BLaER1 treated with 17β-estradiol and CSF1 and Interleukin-3, amounts not matched to agents 10 nM and 100 nM (cell line): ENCODE measurements around the gene IL1RAPL2.

ENCODE experiments used
- H3K27ac ChIP-seq, 11 experiments: shearing (Covaris generic); formaldehyde crosslinking; 2 replicates each; pipeline ENCODE4 v1.8.1; 2022
- H3K27me3 ChIP-seq, 11 experiments: shearing (Covaris generic); formaldehyde crosslinking; 2 replicates each; pipeline ENCODE4 v1.8.1; 2022
- H3K36me3 ChIP-seq, 11 experiments: shearing (Covaris generic); formaldehyde crosslinking; 2 replicates each; pipeline ENCODE4 v1.8.1; 2022
- H3K4me1 ChIP-seq, 10 experiments: shearing (Covaris generic); formaldehyde crosslinking; 2 replicates each; pipeline ENCODE4 v1.8.1; 2022
- H3K4me2 ChIP-seq, 11 experiments: shearing (Covaris generic); formaldehyde crosslinking; 2 replicates each; pipeline ENCODE4 v1.8.1; 2022
- H3K4me3 ChIP-seq, 10 experiments: shearing (Covaris generic); formaldehyde crosslinking; 2 replicates each; pipeline ENCODE4 v1.8.1; 2022
- H3K9ac ChIP-seq, 11 experiments: shearing (Covaris generic); formaldehyde crosslinking; 2 replicates each; pipeline ENCODE4 v1.8.1; 2022
- H3K9me3 ChIP-seq, 11 experiments: shearing (Covaris generic); formaldehyde crosslinking; replicated peaks in 1 of 11; 2 replicates each; pipeline ENCODE4 v1.8.1; 2022
- H4K20me1 ChIP-seq, 11 experiments: shearing (Covaris generic); formaldehyde crosslinking; 2 replicates each; pipeline ENCODE4 v1.8.1; 2022
- Cebpa-rat ChIP-seq, 11 experiments: shearing (Covaris generic); IDR thresholded peaks; 2 replicates each; pipeline ENCODE4 v1.8.1; 2022

Gene IL1RAPL2

DNA sequence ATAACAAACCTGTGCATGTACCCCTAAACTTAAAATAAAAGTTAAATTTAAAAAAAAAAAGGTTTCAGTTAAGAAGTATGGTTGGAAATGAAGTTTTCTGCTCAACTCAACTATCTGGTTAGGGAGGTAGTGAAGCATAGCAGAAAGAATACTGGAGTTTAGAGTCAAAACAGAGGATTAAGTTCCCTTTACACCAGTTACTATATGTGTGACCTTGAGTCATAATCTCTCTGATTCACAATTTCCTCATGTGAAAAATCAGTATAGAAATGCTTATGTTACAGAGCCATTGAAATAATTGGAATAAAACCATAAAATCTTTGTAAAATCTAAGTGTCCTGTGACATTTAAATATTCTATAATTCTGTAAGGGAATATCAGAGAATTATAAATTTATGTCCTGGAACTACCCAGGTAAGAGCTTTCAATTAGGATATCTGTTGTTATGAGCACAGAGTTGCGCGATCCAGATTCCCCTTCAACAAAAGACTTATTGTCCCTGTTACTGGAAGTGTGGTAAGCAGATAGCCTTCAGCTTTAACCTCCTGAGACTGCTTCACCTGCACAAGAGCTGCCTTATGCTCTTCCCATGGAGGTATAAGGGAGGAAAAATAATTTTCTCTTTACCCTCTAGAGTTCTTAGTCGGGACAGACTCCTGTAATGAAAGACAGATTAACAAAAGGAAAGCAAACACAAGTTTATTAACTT lies 1052.5 kb downstream of the IL1RAPL2 start:
- Histone ChIP-seq H3K27ac (no peak overlapping the region), H3K4me3 (no peak overlapping the region), H3K27me3 (peaks cover 0 to 4% (median 0%) of the 10 kb centered on the region in 11 experiments; a peak in 5 of 22 replicates), H4K20me1 (no peaks in the 10 kb centered on the region), H3K9me3 (0 out of 22 replicates have a peak, but pooled peaks cover 0 to under 1% (median 0%) of the 10 kb centered on the region in 11 experiments), H3K9ac (no peak overlapping the region), H3K4me1 (no peaks in the 10 kb centered on the region), H3K4me2 (no peak overlapping the region), H3K36me3 (no peaks in the 10 kb centered on the region)
- no peak for TF ChIP-seq Cebpa-rat (IDR thresholded peaks at IDR 0.05)

DNA sequence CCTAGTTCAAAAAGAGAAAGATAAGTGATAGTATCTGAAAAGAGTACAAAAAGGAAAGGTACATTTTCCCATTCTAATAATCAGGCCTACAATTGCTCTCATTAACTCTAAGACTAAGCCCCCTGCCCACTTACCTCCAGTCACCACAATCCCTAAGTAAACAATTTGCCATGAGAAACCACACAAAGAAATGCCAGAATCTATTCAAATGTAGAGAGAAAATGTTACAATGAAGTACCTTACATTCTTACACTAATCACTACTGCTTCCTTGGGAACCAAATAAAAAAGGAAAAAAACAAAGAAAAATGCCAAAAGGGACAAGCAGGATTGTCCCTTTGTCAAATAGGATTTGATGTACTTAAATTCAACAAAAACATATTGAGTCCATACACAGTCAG lies 1068.2 kb downstream of the IL1RAPL2 start:
- no peak overlapping the region for H3K4me2 ChIP-seq
- no peak overlapping the region for H3K4me3 ChIP-seq
- H3K27me3 ChIP-seq, result peaks cover 0 to 50% (median 8%) of the 10 kb centered on the region in 11 experiments; a peak in 9 of 22 replicates
- TF ChIP-seq Cebpa-rat (IDR thresholded peaks at IDR 0.05), result no peak
- no peaks in the 10 kb centered on the region for H4K20me1 ChIP-seq
- no peaks in the 10 kb centered on the region for H3K36me3 ChIP-seq
- no peaks in the 10 kb centered on the region for H3K4me1 ChIP-seq
- H3K27ac ChIP-seq, result no peak overlapping the region
- no peaks in the 10 kb centered on the region for H3K9me3 ChIP-seq
- no peak overlapping the region for H3K9ac ChIP-seq

DNA sequence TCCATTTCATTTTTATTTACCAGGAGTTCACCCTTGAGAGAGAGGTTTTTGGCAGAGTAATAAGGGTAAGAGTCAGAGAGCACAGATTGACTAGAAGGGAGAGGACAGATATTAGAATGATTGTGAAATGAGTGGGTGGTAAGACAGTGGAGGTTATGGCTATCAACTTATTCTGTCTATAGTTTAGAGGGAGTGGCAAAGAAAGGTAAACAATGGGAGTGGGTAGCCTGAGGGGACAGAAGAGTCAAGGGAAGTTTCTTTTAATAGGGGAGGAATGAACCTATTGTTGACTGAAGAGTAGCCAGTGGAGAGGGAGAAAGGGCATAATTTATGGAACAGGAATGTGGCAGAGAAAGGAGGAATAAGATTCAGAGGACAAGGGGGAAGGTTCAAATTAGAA lies 1069.8 kb downstream of the IL1RAPL2 start:
- no peak for TF ChIP-seq Cebpa-rat (IDR thresholded peaks at IDR 0.05)
- Histone ChIP-seq H3K4me2 (no peak overlapping the region), H3K4me3 (no peak overlapping the region)

DNA sequence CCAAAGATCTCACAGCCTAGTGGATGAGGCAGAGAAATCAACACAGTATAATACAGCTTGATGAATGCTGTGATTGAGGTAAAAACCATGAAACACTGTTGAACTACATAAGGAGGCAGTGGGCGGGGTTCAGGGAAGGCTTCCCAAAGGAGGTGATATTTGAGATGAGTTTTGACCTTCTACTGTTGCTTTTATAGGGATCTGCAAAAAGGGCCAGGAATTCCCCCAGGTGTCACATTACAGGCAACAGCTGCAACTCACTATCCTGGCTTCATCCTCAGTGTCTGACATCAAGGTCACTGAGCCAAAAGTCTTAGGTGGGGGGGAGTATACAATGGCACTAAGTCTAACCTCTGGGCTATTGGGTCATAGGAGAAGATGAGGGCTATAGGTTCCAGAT lies 1070.7 kb downstream of the IL1RAPL2 start:
- no peak overlapping the region for H3K9ac ChIP-seq
- peaks cover 0 to 37% (median 8%) of the 10 kb centered on the region in 11 experiments; a peak in 11 of 22 replicates for H3K27me3 ChIP-seq
- TF ChIP-seq Cebpa-rat (IDR thresholded peaks at IDR 0.05), result no peak
- no peaks in the 10 kb centered on the region for H4K20me1 ChIP-seq
- no peak overlapping the region for H3K27ac ChIP-seq
- no peak overlapping the region for H3K4me2 ChIP-seq
- no peaks in the 10 kb centered on the region for H3K9me3 ChIP-seq
- H3K36me3 ChIP-seq, result no peaks in the 10 kb centered on the region
- H3K4me1 ChIP-seq, result no peaks in the 10 kb centered on the region
- no peak overlapping the region for H3K4me3 ChIP-seq

More for the DNA sequence above, 1069.8 kb downstream of the IL1RAPL2 start:
- Histone ChIP-seq H3K9me3 (no peaks in the 10 kb centered on the region), H3K27me3 (peaks cover 0 to 45% (median 8%) of the 10 kb centered on the region in 11 experiments; a peak in 10 of 22 replicates), H3K9ac (no peak overlapping the region), H3K27ac (no peak overlapping the region), H3K4me1 (no peaks in the 10 kb centered on the region), H3K36me3 (no peaks in the 10 kb centered on the region), H4K20me1 (no peaks in the 10 kb centered on the region)

DNA sequence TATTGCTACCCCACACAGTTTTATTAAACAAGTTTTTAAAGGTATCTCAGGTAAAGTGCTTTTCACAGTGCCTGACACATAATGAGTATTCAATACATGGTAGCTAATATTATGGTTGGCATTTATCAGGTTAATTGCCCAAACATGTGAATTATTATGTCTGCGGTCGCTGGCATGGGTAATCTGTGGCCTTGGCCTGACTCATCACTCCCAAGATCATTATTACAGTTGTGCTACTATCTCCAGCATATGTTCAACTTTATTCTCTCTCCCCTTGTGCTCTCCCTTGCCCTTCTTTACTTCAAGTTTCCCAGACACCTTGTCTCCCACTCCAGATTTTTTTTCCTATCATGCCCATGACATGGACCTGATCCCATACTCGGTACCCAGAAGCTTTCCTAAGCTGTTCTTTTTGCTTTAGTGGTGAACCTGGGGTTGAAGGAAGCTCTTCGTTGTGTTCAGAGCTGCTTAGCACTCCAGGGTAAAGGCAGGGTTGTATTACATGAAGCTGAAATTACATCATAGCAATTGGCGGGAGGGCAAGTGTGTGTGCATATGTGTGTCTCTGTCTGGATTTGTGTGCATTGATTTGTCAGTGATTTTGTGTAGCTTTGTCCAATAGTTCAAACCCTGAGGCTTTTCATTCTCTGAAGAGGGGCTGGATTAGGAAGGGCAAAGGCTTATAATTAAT lies 1079.8 kb downstream of the IL1RAPL2 start:
- no peak for TF ChIP-seq Cebpa-rat (IDR thresholded peaks at IDR 0.05)
- no peak overlapping the region for H3K9ac ChIP-seq

DNA sequence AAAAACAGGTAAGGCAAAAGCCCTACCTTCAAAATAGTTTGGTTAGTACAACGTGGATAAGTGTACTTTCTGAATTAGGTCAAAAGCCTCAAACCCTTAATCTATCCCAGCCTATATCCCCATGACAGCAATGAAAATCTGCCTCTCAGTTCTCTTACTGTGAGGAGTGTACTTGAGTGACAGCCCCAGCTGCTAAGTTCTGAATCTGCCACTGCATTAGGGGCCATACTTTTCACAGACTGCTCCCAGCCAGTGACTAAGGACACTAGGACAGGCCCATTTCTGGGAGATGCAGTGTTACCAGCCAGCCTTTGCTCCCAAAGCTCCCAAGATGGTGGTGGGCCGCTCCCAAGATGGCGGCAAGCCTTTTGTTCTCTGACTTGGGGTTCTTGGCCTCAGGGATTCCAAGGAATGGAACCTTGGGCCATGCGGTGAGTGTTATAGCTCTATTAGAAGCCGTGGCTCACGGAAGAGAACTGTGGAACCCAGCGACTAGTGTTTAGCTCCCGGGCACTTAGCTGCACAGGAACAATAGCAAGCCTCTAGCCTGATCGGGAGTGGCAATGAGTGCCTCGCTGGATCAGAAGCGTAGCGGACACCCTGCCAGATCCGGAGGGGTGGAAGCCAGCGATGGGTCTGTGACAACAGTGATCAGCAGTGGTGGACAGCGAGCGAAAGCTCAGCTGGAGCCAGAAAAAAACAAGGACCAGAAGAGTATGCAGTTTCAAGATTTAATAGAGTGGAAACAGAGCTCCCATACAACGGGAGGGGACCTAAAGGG lies 1080.8 kb downstream of the IL1RAPL2 start:
- H3K9ac ChIP-seq, result no peak overlapping the region
- no peaks in the 10 kb centered on the region for H3K36me3 ChIP-seq
- H3K4me1 ChIP-seq, result no peaks in the 10 kb centered on the region
- H3K27ac ChIP-seq, result no peak overlapping the region
- no peak overlapping the region for H3K4me2 ChIP-seq
- H4K20me1 ChIP-seq, result no peaks in the 10 kb centered on the region
- TF ChIP-seq Cebpa-rat (IDR thresholded peaks at IDR 0.05), result no peak
- no peak overlapping the region for H3K4me3 ChIP-seq
- peaks cover 0 to 21% (median 8%) of the 10 kb centered on the region in 11 experiments; a peak in 10 of 22 replicates for H3K27me3 ChIP-seq
- no peaks in the 10 kb centered on the region for H3K9me3 ChIP-seq

More for the DNA sequence above, 1079.8 kb downstream of the IL1RAPL2 start:
- Histone ChIP-seq H3K27me3 (peaks cover 0 to 17% (median 5%) of the 10 kb centered on the region in 11 experiments; a peak in 10 of 22 replicates), H3K4me3 (no peak overlapping the region), H3K4me2 (no peak overlapping the region), H3K4me1 (no peaks in the 10 kb centered on the region), H3K9me3 (no peaks in the 10 kb centered on the region), H3K36me3 (no peaks in the 10 kb centered on the region), H4K20me1 (no peaks in the 10 kb centered on the region), H3K27ac (no peak overlapping the region)

DNA sequence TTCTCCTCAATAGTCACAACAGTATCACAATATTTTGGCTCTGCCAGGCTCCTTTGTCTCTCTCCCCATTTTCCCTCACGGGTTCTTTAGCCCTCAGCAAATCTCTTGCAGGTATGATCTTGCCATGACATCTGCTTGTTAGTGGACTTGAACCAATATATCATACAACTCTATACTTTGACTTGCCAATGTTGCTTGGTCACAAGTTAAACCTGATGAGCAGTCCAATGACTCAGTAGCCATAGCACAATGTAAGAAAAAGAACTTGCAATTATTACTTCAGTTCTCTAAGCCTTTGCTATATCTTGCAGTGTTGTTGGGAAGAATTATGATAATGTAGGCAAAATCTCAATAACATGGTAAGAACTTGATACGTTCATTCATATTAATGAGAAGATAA lies 1081.8 kb downstream of the IL1RAPL2 start:
- H3K4me1 ChIP-seq, result no peaks in the 10 kb centered on the region
- peaks cover 0 to 22% (median 8%) of the 10 kb centered on the region in 11 experiments; a peak in 10 of 22 replicates for H3K27me3 ChIP-seq
- no peak for TF ChIP-seq Cebpa-rat (IDR thresholded peaks at IDR 0.05)
- no peak overlapping the region for H3K4me3 ChIP-seq
- H3K4me2 ChIP-seq, result no peak overlapping the region
- no peak overlapping the region for H3K9ac ChIP-seq
- no peaks in the 10 kb centered on the region for H4K20me1 ChIP-seq
- H3K9me3 ChIP-seq, result no peaks in the 10 kb centered on the region
- H3K36me3 ChIP-seq, result no peaks in the 10 kb centered on the region
- H3K27ac ChIP-seq, result no peak overlapping the region

DNA sequence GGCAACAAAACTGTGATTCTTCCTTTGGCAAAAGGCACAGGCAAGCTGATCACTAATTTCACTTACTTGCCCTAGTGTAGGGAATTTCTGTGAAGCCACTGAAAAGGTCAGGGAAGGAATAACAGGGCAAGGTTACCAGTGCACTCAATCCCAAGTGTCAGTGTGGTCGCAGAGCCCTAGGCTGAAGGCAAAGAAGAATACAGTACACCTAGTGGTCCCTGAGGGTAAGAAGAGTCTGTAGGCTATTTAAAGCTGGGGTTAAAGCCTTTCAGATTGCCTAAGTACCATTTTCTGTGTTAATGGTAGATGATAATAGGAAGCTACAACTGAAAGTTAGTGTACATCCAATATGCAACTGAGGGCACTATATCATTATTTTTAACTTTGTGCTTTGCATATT lies 1082.7 kb downstream of the IL1RAPL2 start:
- Histone ChIP-seq H3K9me3 (no peaks in the 10 kb centered on the region), H3K4me3 (no peak overlapping the region), H3K36me3 (no peaks in the 10 kb centered on the region), H3K27ac (no peak overlapping the region), H4K20me1 (no peaks in the 10 kb centered on the region), H3K4me1 (no peaks in the 10 kb centered on the region), H3K4me2 (no peak overlapping the region), H3K27me3 (peaks cover 0 to 25% (median 8%) of the 10 kb centered on the region in 11 experiments; a peak in 13 of 22 replicates), H3K9ac (no peak overlapping the region)
- TF ChIP-seq Cebpa-rat (IDR thresholded peaks at IDR 0.05), result no peak

DNA sequence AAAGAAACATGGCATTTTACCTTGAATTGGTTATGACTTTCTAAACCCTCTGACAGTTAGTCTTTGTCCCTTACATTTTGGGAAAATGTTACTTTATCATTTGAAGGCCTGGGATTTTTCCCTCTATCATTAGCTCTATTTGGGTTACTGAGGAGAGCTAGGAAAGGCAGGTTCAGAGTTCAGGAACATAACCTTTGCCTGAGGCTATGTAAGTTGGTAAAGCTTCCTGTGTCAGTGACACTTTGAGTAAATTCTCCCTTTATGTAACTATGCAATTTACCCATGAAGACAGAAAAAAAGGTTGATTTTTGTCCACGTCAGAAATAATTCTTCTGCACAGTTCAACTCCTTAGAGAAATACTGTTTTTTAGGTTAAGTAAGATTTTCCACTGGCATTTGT lies 1084.6 kb downstream of the IL1RAPL2 start:
- H3K4me3 ChIP-seq, result no peak overlapping the region
- no peak for TF ChIP-seq Cebpa-rat (IDR thresholded peaks at IDR 0.05)
- H3K9ac ChIP-seq, result no peak overlapping the region
- H3K4me2 ChIP-seq, result no peak overlapping the region
- H3K27me3 ChIP-seq, result peaks cover 0 to 30% (median 11%) of the 10 kb centered on the region in 11 experiments; a peak in 13 of 22 replicates
- H3K27ac ChIP-seq, result no peak overlapping the region
- no peaks in the 10 kb centered on the region for H4K20me1 ChIP-seq
- H3K4me1 ChIP-seq, result no peaks in the 10 kb centered on the region
- H3K9me3 ChIP-seq, result no peaks in the 10 kb centered on the region
- no peaks in the 10 kb centered on the region for H3K36me3 ChIP-seq
